HK-2 (cell line): ENCODE data around the gene PDZRN3.

Experiments used
- DNase-seq: peaks from one replicate; pipeline ENCODE4 v3.0.0-alpha.2; 2018; ENCODE audit not compliant: unreplicated experiment

Gene PDZRN3

DNA sequence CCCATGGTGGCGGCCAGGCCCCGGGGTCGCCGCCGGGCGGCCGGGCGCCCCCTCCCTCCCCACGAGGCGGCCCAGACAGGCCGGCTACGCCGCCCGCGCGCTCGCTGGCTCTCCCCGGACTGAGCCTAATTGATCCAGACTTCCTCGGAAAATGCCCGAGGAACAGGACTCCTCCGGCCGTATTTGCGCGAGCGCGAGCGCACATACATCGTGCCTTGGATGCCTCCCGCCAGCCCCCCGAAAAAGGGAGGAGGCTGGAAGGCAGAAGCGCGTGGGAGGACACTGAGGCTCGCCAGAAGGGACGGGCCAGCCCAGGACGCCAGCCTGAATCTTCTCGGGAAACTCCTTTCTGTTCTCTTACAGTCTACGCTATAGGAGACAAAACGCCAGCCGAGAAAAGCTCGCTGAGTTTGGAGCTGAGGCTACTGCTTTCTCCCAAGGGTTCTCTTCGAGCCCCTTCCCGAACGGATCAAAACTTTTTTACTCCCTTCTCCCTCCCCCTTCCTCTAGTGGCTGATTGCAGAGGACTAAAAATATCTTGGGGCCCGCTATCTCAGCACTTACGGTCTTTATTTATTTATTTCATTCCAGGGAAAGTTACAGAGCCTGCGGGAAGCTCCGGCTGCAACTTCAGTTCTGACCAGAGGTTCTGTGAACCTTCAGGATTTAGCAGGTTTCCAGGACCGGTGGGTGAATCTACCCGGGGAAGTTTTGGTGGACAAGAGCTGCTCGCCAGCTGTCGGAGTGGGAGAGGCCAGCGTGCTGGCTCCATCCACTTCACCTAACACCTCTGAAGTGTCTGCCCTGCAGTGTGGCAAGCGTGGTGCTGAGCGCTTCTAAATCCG lies at the start of gene PDZRN3:
Gene PDZRN3 (minus strand): TSS at position 121 of the 845 bp plus-strand sequence.
- DNase-seq, result no peak

DNA sequence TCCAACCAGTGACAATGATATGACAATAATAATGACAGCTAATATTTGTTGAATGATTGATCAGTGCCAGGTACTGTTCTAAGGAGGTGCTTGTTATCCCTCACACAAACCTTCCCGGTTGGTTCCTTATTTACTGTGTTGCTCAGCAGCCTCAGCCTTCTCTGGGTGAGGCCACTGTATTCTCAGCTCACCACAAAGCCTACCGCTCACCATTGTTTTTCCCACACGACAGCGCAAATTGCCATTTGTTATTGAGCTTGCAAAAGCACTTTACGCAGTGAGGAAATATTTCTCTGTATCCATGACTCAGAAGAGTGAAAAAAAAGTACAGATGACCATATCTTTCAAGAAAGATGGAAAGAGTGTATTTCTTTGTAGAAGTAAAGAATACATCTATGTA lies 49.5 kb upstream of the PDZRN3 start:
- DNase-seq, result no peak

GRCh38 chr3:73669260-73669659 lies 44.5 kb upstream of the PDZRN3 start:
- DNase-seq, result no peak

- DNase-seq, result no peak
These were observed 43.6 kb upstream of the PDZRN3 start for GRCh38 chr3:73668391-73668790.

GRCh38 chr3:73667889-73668288 lies 43.1 kb upstream of the PDZRN3 start:
- DNase-seq, result no peak

DNA sequence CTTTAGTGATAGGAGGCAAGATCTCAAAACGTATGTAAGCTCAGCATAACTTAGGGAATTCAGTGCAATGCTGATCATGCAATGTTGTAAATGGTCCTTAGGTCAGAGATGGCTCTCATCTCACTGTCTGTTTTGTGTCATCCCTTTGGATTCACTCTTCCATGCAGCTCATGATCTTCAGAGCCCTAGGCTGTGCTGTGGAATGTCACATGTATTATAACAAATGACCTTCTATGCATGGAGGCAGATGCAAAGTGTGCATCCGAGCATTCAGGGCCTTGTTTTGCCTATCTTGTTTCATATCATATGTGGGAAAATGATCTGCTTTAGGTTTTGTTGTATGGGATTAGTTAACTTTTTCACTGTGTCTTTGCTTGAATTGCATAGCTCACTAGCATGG lies 40.5 kb upstream of the PDZRN3 start:
- DNase-seq, result no peak

DNA sequence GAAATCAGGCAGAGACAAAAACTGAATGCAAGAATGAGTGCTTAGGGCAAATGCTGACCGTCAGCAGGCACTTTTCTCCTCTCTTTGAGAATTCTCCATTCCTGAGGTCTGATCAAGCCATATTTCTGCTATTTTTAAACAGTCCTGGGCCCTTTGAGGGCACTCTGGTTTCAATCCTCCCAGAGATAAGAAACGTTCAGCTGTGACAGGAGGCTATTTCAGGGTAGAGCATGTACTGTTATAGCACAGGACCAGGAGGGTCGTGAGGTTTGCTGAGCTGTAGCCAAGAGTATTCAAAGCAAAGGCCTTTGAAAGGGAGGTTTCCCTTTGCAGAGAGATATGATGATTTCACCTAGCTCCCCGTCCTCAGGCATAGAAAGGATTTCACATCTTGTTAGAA lies 39.6 kb upstream of the PDZRN3 start:
- no peak for DNase-seq

DNA sequence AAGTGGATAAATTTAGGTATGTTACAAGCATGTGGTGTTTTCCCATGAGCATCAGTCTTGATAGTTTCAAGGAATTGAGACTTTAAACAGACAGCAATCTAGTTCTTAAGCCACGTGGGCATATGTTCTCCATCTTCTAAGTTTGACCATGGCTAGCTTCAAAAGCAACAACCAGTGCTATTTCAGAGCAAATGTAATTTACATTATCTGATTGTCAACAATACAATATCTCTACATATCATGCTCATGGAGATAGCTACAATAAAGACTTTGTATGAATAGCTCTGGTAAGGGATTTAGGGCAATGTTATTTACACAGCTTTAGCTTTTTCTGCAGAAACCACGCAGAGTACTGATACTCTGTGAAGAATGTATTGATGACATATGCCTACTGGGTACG lies 38.8 kb upstream of the PDZRN3 start:
- DNase-seq, result no peak

GRCh38 chr3:73661265-73661664 lies 36.5 kb upstream of the PDZRN3 start:
- DNase-seq, result no peak

DNA sequence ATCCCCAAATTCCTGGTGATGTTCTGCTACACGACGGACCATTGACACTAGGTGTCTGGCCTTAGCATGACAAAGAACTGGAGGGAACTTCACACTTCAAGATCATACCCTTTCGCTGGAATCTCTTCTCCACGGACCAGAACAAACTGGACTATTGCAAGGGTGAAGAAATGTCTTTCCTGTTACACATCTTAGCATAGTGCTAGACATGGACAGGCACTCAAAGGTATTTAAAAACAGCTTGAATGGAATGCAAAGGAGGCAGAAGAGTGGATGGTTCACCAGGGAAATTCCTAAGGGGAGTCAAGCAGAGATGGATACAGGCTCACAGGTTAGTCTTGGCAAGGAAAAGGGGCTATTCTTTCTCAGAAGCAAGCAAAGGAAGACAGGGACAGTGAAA lies 33.5 kb upstream of the PDZRN3 start:
- no peak for DNase-seq

- no peak for DNase-seq
These were observed 32.4 kb upstream of the PDZRN3 start for GRCh38 chr3:73657186-73657585.

- no peak for DNase-seq
These were observed 31.6 kb upstream of the PDZRN3 start for GRCh38 chr3:73656241-73656890.

- no peak for DNase-seq
These were observed 30.5 kb upstream of the PDZRN3 start for GRCh38 chr3:73655197-73655596.

- DNase-seq, result no peak
These were observed 29.1 kb upstream of the PDZRN3 start for GRCh38 chr3:73653877-73654276.

DNA sequence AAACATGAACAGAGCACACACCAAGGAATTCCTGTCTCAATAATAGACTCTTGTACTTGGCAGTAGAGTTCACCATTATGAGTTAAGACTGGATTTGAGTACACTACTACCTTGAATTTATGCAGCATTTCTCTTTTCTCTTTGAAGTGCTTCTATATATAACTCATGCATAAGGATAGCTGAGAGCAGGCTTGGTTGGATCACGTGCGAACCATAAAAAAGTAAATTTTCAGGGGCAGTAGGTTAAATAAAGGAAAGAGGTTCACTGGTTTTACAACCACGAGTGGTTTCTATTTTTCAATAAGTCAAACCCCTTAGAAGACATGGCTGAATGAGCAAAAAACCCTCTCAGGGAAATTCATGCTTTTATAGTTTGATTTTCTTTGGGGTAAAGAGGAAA lies 28.6 kb upstream of the PDZRN3 start:
- no peak for DNase-seq

GRCh38 chr3:73652896-73653295 lies 28.2 kb upstream of the PDZRN3 start:
- DNase-seq, result no peak

- no peak for DNase-seq
These were observed 12.3 kb upstream of the PDZRN3 start for GRCh38 chr3:73637042-73637441.

GRCh38 chr3:73635254-73635653 lies 10.5 kb upstream of the PDZRN3 start:
- DNase-seq, result no peak

- DNase-seq, result no peak
These were observed 9.2 kb upstream of the PDZRN3 start for GRCh38 chr3:73633916-73634344.

DNA sequence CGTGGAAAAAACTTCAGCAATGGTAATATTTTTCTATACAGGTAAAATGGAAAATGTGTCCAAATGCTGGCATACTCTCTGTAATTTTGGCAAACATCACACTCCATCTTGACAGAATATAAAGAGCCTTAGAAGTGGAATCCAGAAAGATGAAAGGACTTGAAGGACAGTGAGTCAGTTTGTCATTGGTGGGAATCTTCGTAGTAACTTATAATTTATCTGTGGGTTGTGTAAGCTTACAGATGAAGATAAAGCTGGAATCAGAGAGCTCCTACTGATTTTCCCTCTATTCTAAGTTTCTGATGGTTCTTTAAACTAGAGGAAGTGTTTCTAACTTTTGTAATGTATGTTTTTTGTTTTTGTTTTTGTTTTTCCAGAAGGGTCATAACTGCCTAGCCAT lies 8.7 kb upstream of the PDZRN3 start:
- DNase-seq, result no peak

DNA sequence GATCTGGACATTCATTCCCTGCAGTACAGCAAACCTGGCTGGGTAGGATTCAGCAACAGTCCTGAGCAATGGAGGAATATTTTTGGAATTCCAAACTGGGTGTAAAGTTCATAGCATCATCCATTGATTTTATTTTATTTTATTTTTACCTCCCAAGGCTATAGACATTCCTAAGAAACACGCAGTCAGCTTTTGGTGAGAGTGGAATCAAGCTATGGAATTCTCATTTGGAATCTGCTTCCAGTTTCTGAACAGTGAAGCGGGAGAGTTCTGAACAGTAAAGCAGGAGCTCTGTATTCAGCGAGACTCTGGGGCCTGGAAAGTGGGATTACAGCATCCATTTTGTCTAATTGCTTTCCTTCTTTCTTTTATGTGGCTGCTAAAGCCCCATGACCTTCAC lies 1.4 kb upstream of the PDZRN3 start:
- DNase-seq, result no peak

DNA sequence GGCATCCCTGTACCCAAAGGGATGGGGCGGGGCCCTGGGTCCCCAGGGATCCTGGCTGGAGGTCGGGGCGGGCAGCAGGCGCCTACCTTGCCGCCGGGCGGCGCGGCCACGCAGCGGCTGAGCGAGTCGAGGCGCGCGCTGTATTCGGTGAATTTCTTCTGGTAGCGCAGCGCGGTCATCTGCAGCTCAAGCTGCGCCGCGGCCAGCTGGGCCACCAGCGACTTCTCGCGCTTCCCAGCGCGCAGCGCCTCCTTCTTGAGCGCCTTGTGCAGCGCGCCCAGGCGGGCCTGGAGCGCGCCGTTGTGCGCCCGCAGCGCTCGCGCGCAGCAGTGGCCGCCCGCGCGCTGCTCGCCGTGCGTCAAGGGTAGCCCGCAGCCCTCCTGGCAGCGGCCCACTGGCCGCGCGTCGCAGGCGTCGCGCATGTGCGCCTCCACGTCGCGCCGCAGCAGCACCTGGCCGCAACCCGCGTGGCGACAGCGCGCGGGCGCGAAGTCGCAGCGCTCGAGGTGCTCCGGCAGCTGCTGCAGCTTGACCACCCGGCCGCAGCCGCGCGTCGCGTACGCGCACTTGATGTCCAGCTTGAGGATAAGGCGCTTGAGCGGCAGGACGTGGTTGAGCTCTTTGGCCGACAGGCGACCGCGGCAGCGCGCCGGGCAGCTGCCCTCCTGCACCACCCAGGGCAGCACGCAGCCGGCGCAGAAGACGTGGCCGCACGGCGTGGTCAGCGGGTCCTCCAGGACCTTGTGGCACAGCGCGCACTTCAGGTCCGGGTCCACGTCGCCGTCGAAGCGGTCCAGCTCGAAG lies 522 bp downstream of the PDZRN3 start:
- DNase-seq, result no peak

DNA sequence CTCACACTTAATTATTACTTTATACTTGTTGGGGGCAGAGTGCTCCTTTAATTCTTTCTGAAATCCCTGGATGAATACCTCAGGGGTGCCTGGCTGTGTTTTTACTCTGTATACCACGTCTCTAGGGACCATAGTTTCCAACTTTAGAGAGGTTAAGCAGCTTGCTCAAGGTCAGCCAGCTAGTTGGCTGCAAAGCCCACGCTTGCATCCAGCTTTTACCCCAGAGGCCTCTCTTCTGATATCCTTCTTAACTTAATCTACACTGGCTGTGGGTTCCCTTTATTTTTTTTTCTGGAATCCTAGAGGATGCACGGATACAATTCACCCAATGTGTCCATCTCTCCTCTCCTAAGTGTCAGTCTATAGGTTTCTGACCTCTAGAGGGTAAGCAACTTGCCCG lies 1.4 kb downstream of the PDZRN3 start:
- no peak for DNase-seq
